Natural killer cell (primary cell): ENCODE results near the gene PLA2G6. TPM values are rescaled to one million over a fixed set of nuclear protein-coding genes. Genes with fewer than 3 reads are reported as not detected.

Experiments
- ATAC-seq, 3 donors: fragments of 150-1000 bp in 2 of 3; fragments of 200-7000 bp in 1 of 3; cut with Tn5 transposase; 1 replicate in 1 of 3; 2 replicates in 2 of 3; pipeline ENCODE4 v1.10.0; 2021; ENCODE audit warnings: mild to moderate bottlenecking in 2 of 3, moderate library complexity in 2 of 3
- DNase-seq, 2 donors: peaks; one replicate each; pipeline versions ENCODE4 v3.0.0 to v3.0.0-alpha.2; 2013 to 2021; ENCODE audit warnings: mixed read lengths in 1 of 2
- H3K27ac ChIP-seq: one replicate; pipeline ENCODE4 v1.5.1; 2013; ENCODE audit warnings: mild to moderate bottlenecking, low read length
- H3K27me3 ChIP-seq: one replicate; pipeline ENCODE4 v1.6.1; 2013; ENCODE audit warnings: low read length; ENCODE audit not compliant: control insufficient read depth, insufficient read depth
- H3K36me3 ChIP-seq: one replicate; pipeline ENCODE4 v1.6.1; 2013; ENCODE audit warnings: low read length; ENCODE audit not compliant: control insufficient read depth, insufficient read depth
- H3K4me1 ChIP-seq: one replicate; pipeline ENCODE4 v1.6.1; 2013; ENCODE audit warnings: low read length; ENCODE audit not compliant: control insufficient read depth, insufficient read depth
- H3K4me3 ChIP-seq: one replicate; pipeline ENCODE4 v1.5.1; 2013; ENCODE audit warnings: low read length
- H3K9me3 ChIP-seq: one replicate; pipeline ENCODE4 v1.6.1; 2013; ENCODE audit warnings: low read length; ENCODE audit not compliant: control insufficient read depth, insufficient read depth
- H3K27ac Mint-ChIP-seq, 2 donors: one replicate each; pipeline ENCODE4 v1.8.0; 2022; ENCODE audit warnings: mild to moderate bottlenecking in 2 of 2, mixed read lengths in 2 of 2, moderate library complexity in 1 of 2
- H3K27me3 Mint-ChIP-seq, 2 donors: one replicate each; pipeline ENCODE4 v1.8.0; 2022; ENCODE audit warnings: low read depth in 2 of 2, mixed read lengths in 2 of 2
- H3K36me3 Mint-ChIP-seq: one replicate; pipeline ENCODE4 v1.8.0; 2022; ENCODE audit warnings: mixed read lengths
- H3K4me1 Mint-ChIP-seq, 2 donors: one replicate each; pipeline ENCODE4 v1.8.0; 2022; ENCODE audit warnings: mixed read lengths in 2 of 2
- H3K4me3 Mint-ChIP-seq: one replicate; pipeline ENCODE4 v1.8.0; 2022; ENCODE audit warnings: mild to moderate bottlenecking, moderate library complexity, mixed read lengths
- H3K9me3 Mint-ChIP-seq, 2 donors: one replicate each; pipeline ENCODE4 v1.8.0; 2022; ENCODE audit warnings: mixed read lengths in 2 of 2
- CTCF ChIP-seq: fragments of 200-600 bp; IDR thresholded peaks from one replicate; pipeline ENCODE4 v1.8.0; 2022; ENCODE audit warnings: antibody characterized with exemption
- WGBS: methylation state at CpG from one replicate; pipeline ENCODE4 v1.1.7; 2013; ENCODE audit warnings: missing lambda C conversion rate; ENCODE audit not compliant: insufficient coverage; 5-methylcytosine and 5-hydroxymethylcytosine counted together
- intact Hi-C: fragments of 100-400 bp; cut with micrococcal nuclease; formaldehyde crosslinking; loops from one replicate; pipeline ENCODE4 v1.14.2; 2022
- total RNA-seq, 4 donors: library from RNA; stranded (reverse); fragments of 120-200 nt in 1 of 4; gene quantifications; one replicate each; pipeline versions ENCODE4 v1.2.3 to v1.2.4, GENCODE V29; 2013 to 2022

PLA2G6 gene
- total RNA-seq, 3 donors from 2014 or later (not counting 1 experiment from before 2014, with no cell fraction given) = 137 to 167 (median 145) TPM

- no peaks in the 10 kb centered on the region for H3K27me3 ChIP-seq
- H3K4me1 ChIP-seq = no peaks in the 10 kb centered on the region
- H3K36me3 ChIP-seq = peaks cover 70% of the 10 kb centered on the region
- ATAC-seq = no peak
- no peaks in the 10 kb centered on the region for H3K9me3 ChIP-seq
- Mint-ChIP-seq H3K27me3 (no peaks in the 10 kb centered on the region), H3K36me3 (no peaks in the 10 kb centered on the region), H3K27ac (no peak overlapping the region), H3K4me3 (no peak overlapping the region), H3K4me1 (peaks cover 9 to 10% of the 10 kb centered on the region in 2 donors), H3K9me3 (no peaks in the 10 kb centered on the region)
- DNase-seq = no peak
- 97% methylated on average over 7 of the region's 7 CpGs for WGBS
- TF ChIP-seq CTCF = no peak
- no peak overlapping the region for H3K27ac ChIP-seq
- H3K4me3 ChIP-seq = no peak overlapping the region
- intact Hi-C loops = no loop called here
Observed at GRCh38 chr22:38132136-38132535, 49.5 kb downstream of the PLA2G6 start.

GRCh38 chr22:38131399-38131798 is 50.2 kb downstream of the PLA2G6 start:
- H3K27me3 ChIP-seq = no peaks in the 10 kb centered on the region
- Mint-ChIP-seq H3K4me1 (peaks cover 9 to 10% of the 10 kb centered on the region in 2 donors), H3K36me3 (no peaks in the 10 kb centered on the region), H3K4me3 (no peak overlapping the region), H3K27ac (no peak overlapping the region), H3K27me3 (no peaks in the 10 kb centered on the region), H3K9me3 (no peaks in the 10 kb centered on the region)
- H3K4me1 ChIP-seq = no peaks in the 10 kb centered on the region
- TF ChIP-seq CTCF = no peak
- H3K36me3 ChIP-seq = peaks cover 72% of the 10 kb centered on the region
- H3K27ac ChIP-seq = no peak overlapping the region
- WGBS = 92% methylated on average over 2 of the region's 2 CpGs
- no peak overlapping the region for H3K4me3 ChIP-seq
- no peak for ATAC-seq
- intact Hi-C loops = no loop called here
- no peak for DNase-seq
- no peaks in the 10 kb centered on the region for H3K9me3 ChIP-seq

GRCh38 chr22:38129856-38130255 is 51.8 kb downstream of the PLA2G6 start:
- H3K4me3 Mint-ChIP-seq = no peak overlapping the region
- no peak overlapping the region for H3K27ac Mint-ChIP-seq
- WGBS = 93% methylated on average over 9 of the region's 9 CpGs
- Histone ChIP-seq H3K27me3 (no peaks in the 10 kb centered on the region), H3K36me3 (peaks cover 66% of the 10 kb centered on the region), H3K4me1 (no peaks in the 10 kb centered on the region), H3K9me3 (no peaks in the 10 kb centered on the region), H3K4me3 (no peak overlapping the region), H3K27ac (no peak overlapping the region)
- intact Hi-C loops = no loop called here
- H3K9me3 Mint-ChIP-seq = no peaks in the 10 kb centered on the region
- no peaks in the 10 kb centered on the region for H3K4me1 Mint-ChIP-seq
- DNase-seq (no peak), ATAC-seq (no peak)
- TF ChIP-seq CTCF = no peak
- H3K27me3 Mint-ChIP-seq = no peaks in the 10 kb centered on the region
- H3K36me3 Mint-ChIP-seq = no peaks in the 10 kb centered on the region

GRCh38 chr22:38129021-38129420 is 52.6 kb downstream of the PLA2G6 start:
- DNase-seq (no peak), ATAC-seq (no peak)
- no peak overlapping the region for H3K4me3 ChIP-seq
- Mint-ChIP-seq H3K27me3 (no peaks in the 10 kb centered on the region), H3K4me3 (no peak overlapping the region), H3K9me3 (no peaks in the 10 kb centered on the region), H3K36me3 (no peaks in the 10 kb centered on the region), H3K27ac (no peak overlapping the region), H3K4me1 (peaks cover 5 to 6% of the 10 kb centered on the region in 2 donors)
- no peaks in the 10 kb centered on the region for H3K9me3 ChIP-seq
- H3K27ac ChIP-seq = no peak overlapping the region
- H3K36me3 ChIP-seq = peaks cover 61% of the 10 kb centered on the region
- TF ChIP-seq CTCF = no peak
- intact Hi-C loops = no loop called here
- WGBS = 92% methylated on average over 10 of the region's 10 CpGs
- H3K27me3 ChIP-seq = no peaks in the 10 kb centered on the region
- peaks cover 7% of the 10 kb centered on the region for H3K4me1 ChIP-seq
